Measurements from ENCODE around the gene DHH. TPM values are rescaled to one million over a fixed set of nuclear protein-coding genes. Genes with fewer than 3 reads are reported as not detected.
A peak's percentile ranks its signal among the peaks of the same experiment; 100 is the strongest.

The DHH gene
- total RNA-seq, 1 experiment from 2014 or later = 0.04 TPM

DNA sequence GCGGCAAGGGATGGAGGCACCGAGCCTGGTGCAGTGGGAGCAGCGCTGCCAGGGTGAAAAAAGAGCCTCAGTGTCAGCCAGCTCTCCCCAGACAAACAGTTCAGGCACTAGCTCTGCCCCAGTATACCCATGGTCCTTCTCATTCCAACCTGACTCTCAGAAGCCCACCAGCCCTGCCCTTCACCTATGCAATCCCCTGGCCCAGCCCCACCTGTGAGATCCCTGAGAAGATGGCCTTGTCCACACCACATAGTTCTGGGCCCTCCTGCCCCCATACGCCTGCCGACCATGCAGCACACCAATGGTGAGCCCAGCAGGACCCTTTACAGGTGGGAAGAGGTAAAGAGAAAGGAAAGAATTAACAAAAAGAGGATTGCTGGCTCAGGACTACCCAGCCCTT is 40.5 kb downstream of the DHH start:
- Histone ChIP-seq H3K27ac (no peak overlapping the region), H3K4me1 (peaks cover 23% of the 10 kb centered on the region), H3K36me3 (peaks cover 66% of the 10 kb centered on the region), H3K9me3 (replicated peaks) (no peaks in the 10 kb centered on the region), H3K27me3 (no peaks in the 10 kb centered on the region), H3K4me3 (no peak overlapping the region)
- DNase-seq = no peak

DNA sequence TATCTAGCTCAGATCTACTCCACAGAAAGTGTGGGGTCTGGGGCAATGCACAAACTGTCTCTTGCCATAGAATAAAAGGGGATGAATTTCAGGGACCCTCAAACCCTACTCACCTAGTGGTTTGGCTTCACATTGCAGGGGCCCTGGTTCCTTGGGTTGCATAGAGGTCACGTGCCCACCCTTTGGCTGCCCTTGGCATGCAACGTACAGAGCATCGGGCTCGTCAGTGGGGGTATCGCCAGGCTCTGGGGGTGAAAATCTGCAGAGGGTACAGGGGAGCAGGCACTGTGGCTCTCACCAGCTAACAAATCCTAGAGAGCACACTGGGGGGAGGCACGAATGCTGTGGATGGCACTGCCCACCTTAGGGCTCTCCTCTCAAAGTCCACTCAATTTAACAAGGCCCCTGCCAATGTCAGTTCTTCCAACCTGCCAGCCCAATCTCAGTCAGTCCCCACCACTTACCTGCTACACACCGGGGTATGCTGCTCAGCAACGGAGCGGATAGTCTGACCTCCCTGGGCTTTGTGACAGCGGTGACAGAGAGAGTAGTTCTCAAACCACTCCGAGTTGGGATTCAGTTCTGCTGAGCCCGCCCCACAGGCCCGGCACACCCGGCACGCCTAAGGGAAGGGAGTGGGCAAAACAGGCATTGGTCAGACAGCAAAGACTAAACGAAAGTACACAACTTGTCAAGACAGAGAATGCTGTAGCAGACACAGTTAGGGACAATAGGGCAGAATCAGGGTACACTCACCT is 42.0 kb downstream of the DHH start:
- H3K27me3 ChIP-seq = no peaks in the 10 kb centered on the region
- no peak overlapping the region for H3K27ac ChIP-seq
- H3K36me3 ChIP-seq = peaks cover 80% of the 10 kb centered on the region
- DNase-seq = no peak
- H3K9me3 ChIP-seq (replicated peaks) = no peaks in the 10 kb centered on the region
- H3K4me3 ChIP-seq = no peak overlapping the region
- H3K4me1 ChIP-seq = peaks cover 15% of the 10 kb centered on the region

DNA sequence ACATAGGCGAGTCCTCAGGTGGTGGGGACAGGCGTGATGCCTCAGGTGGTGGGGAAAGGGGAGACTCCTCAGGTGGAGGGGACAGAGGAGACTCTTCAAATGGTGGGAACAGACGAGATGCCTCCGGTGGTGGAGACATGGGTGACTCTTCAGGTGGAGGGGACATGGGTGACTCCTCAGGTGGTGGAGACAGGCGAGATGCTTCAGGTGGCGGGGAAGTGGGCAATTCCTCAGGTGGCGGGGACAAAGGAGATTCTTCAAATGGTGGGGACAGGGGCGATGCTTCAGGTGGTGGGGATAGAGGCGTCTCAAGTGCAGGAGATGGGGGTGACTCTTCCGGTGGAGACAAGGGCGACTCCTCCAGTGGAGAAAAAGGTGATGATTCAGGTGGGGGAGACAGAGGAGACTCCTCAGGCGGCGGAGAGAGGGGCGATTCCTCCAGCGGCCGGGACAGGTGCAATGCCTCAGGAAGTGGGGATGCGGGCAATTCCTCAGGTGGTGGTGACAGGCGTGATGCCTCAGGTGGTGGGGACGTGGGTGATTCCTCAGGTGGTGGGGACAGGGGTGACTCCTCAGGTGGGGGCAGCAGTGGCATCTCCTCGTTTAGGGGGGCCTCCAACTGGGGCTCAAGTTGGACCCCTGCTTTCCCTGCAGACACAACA is 42.7 kb downstream of the DHH start:
- no peak for DNase-seq
- Histone ChIP-seq H3K4me1 (peaks cover 8% of the 10 kb centered on the region; the same call in 1 of the 2 replicates), H3K36me3 (peaks cover 85% of the 10 kb centered on the region), H3K27ac (no peak overlapping the region), H3K4me3 (no peak overlapping the region), H3K9me3 (replicated peaks) (no peaks in the 10 kb centered on the region), H3K27me3 (no peaks in the 10 kb centered on the region)

DNA sequence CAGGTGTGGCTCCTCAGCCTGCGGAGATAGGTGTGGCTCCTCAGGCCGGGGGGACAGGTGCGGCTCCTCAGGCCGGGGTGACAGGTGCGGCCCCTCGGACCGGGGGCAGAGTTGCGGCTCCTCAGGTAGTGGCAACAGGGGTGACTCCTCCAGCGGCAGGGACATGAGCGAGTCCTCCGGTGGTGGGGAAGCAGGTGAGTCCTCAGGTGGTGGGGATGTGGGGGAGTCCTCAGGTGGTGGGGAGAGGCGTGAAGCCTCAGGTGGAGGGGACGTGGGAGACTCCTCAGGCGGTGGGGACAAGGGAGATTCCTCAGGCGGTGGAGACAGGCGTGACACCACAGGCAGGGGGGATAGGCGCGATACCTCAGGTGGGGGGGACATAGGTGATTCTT is 43.2 kb downstream of the DHH start:
- no peak for DNase-seq
- Histone ChIP-seq H3K27me3 (no peaks in the 10 kb centered on the region), H3K9me3 (replicated peaks) (no peaks in the 10 kb centered on the region), H3K4me3 (no peak overlapping the region), H3K27ac (no peak overlapping the region), H3K36me3 (peaks cover 91% of the 10 kb centered on the region), H3K4me1 (0 out of 2 replicates have a peak, but pooled peaks cover 2% of the 10 kb centered on the region)

DNA sequence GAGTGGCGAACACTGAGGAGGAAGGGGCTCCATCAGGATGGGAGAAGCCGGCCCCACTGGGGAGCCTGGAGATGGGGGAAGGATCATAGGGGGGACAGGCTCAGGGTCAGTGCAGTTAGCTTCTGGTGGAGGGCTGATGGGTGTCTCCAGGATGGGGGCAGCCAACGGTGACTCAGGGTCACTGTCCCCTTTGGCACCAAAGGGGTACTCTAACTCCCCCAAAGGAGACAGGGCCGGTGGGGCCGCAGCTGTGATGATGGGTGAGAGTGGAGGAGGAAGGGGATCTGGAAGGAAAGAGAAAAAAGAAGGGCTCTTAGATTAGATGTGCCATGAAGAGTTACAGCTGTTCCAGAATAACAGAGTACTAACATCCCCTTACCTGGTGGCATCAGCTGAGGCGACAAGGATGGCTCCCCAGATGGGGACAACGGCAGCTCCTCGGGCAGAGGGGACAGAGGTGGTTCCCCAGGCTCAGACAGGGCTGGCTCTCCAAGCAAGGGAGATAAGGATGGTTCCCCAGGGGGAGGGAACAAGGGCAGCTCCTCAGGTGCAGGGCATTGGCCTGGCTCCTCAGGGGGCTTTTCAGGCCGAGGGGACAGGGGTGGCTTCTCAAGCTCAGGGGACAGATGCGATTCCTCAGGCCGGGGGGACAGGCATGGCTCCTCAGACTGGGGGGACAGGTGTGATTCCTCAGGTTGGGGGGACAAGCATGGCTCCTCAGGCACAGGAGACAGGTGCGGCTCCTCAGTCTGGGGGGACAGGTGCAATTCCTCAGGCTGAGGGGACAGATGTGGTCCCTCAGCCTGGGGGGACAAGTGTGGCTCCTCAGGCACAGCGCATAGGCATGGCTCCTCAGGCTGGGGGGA is 43.9 kb downstream of the DHH start:
- Histone ChIP-seq H3K36me3 (peaks cover 96% of the 10 kb centered on the region), H3K4me1 (no peaks in the 10 kb centered on the region), H3K4me3 (no peak overlapping the region), H3K27me3 (no peaks in the 10 kb centered on the region), H3K27ac (no peak overlapping the region), H3K9me3 (replicated peaks) (no peaks in the 10 kb centered on the region)
- no peak for DNase-seq

DNA sequence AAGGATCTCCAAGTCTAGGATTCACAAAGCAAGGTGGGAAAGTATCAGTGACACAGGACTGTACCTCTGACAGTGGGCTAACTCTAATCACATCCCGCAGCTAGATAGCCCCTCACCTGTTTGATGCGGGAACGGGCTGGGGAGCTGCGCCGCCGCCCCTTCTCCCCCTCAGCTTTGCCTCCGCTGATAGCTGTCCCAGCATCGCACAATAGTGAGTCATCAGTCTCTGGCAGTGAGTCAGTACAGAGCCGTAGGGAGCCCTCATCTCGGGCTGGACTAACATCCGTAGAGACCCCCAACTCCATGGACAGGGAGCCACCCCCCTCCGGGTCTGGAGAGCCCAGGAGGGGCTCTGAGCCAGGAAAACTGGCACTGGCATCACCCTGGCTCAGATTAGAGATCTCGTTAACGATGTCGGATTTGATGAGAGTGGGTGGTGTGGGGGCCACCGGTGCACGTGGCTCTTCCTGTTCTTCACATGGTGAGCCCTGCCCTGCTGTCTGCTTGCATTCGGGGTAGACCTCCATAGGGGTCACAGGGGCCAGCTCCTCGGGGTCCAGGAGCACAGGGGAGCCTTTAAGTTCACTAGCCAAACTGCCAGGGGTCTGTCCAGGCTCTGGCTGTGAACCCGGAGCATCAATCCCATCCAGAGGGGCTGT is 44.9 kb downstream of the DHH start:
- no peaks in the 10 kb centered on the region for H3K27me3 ChIP-seq
- no peaks in the 10 kb centered on the region for H3K9me3 ChIP-seq (replicated peaks)
- H3K4me3 ChIP-seq = no peak overlapping the region
- no peak for DNase-seq
- peaks cover 93% of the 10 kb centered on the region for H3K36me3 ChIP-seq
- H3K27ac ChIP-seq = no peak overlapping the region
- H3K4me1 ChIP-seq = no peaks in the 10 kb centered on the region

DNA sequence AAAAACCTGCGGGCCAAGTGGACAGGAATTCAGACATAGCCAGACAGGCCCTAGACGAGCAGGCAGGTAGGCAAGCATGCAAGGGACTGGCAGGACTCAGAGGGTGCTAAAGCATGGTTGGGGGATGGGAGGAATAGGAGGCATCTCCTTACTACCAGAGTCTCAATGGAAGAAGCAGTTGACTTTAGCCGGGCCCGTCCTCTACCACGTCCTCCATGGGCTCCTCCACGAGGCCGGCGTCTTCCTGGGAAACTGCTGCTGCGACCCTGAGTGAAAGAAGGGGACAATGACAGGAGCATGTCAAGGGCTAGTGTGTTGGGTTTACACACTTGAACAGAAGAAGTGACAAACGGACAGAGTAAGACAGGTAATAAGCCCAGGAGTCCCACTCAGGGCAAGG is 45.6 kb downstream of the DHH start:
- no peak for DNase-seq
- Histone ChIP-seq H3K27ac (no peak overlapping the region), H3K4me1 (no peaks in the 10 kb centered on the region), H3K4me3 (no peak overlapping the region), H3K27me3 (no peaks in the 10 kb centered on the region), H3K9me3 (replicated peaks) (no peaks in the 10 kb centered on the region), H3K36me3 (peaks cover 93% of the 10 kb centered on the region)

DNA sequence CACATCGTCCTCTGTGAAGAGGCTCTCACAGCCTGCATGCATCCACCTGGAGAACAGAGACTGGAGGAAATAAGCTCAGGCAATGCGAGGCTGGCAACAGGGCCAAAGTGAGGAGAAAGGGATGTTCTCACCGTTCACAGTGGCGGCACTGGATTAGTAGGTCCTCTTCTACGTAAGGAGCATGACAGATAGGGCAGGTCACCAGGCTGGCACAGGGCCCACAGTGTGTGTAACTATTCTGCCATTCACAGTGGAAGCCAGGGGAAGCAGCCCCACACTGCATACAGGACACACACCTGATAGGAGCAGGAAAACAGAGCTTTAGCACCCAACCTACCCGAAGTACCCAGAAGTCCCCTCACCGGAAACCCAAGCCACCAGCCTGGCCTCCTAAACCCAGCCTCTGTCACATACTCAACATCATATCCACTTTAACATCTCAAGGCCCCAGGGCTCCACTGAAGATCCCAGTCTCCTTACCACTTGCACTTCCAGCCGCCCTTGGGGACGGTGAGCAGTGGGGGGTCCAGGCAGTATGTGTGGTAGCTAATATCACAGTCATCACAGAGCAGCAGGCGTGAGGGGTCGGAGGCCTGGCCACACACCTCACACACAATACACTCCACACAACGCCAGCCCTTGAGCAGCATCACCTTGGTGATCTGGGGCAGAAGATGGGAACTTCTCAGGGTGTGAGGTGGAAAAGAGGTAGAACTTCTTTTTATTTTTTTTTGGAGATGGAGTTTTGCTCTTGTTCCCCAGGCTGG is 48.3 kb downstream of the DHH start:
- Histone ChIP-seq H3K4me1 (no peaks in the 10 kb centered on the region), H3K36me3 (peaks cover 95% of the 10 kb centered on the region), H3K27ac (no peak overlapping the region), H3K9me3 (replicated peaks) (no peaks in the 10 kb centered on the region), H3K4me3 (no peak overlapping the region), H3K27me3 (no peaks in the 10 kb centered on the region)
- DNase-seq = no peak

DNA sequence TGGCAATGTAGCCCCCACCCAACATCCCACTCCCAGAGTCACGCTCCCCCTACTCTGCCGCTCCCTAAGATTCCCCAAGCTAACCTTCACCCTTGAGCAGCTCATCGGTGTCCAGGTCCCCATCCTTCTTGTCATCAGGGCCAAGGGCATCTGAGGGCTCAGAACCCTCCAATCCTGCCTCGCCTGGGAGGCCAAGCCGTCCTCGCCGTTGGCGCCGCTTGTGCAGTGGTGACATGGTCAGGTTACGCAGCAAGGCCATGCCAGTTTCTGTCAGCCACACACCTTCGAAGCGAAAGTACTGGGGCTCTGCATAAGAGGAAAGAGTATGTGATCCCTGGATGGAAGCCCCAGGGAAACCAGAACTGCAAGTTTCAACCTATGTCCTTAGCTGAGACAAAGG is 49.9 kb downstream of the DHH start:
- Histone ChIP-seq H3K36me3 (peaks cover 94% of the 10 kb centered on the region), H3K27me3 (no peaks in the 10 kb centered on the region)
- DNase-seq = no peak

DNA sequence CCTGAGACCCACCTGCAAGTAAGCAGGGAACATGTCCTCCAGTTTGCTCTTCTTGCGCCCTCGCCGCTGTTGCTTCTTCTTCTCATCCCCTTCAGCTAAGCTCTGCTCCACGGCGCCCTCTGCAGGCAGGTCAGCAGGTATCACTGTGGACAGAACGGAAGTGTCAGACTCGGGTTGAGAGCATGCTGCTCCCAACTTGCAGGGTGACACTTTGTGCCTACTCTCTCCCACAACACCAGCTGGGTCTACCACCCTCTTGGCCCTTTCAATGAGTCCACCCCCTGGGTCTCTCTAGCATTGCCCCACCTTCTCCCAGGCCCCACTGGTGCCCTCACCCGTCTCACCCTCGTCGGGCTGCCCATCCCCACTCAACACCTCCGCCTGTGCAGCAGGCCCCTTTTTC is 50.7 kb downstream of the DHH start:
- H3K27me3 ChIP-seq = no peaks in the 10 kb centered on the region
- H3K9me3 ChIP-seq (replicated peaks) = no peaks in the 10 kb centered on the region
- H3K4me3 ChIP-seq = no peak overlapping the region
- H3K4me1 ChIP-seq = no peaks in the 10 kb centered on the region
- DNase-seq = peak; percentile 74 to 77
- H3K27ac ChIP-seq = no peak overlapping the region
- peaks cover 94% of the 10 kb centered on the region for H3K36me3 ChIP-seq

More for the DNA sequence above, 49.9 kb downstream of the DHH start:
- Histone ChIP-seq H3K4me1 (no peaks in the 10 kb centered on the region), H3K4me3 (no peak overlapping the region), H3K9me3 (replicated peaks) (no peaks in the 10 kb centered on the region), H3K27ac (no peak overlapping the region)

DNA sequence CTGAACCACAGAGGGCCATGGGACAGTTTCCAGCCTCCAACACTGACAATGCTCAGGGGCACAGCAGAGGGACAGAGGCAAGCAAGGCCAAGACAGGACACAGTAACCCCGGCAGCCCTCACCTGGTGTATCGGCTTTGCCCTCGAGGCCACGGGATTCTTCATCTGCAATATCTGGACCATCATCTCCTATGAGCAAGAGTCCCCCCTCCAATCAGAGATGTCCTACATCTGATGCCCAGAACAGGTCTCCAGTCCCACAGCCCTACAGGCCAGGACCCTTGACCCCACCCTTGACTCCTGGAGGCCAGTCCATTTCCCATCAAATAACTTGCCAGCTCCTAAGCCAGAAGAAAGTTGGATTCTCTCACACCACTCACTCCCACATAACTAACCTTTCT is 51.4 kb downstream of the DHH start:
- H3K9me3 ChIP-seq (replicated peaks) = no peaks in the 10 kb centered on the region
- no peak overlapping the region for H3K4me3 ChIP-seq
- H3K36me3 ChIP-seq = peaks cover 94% of the 10 kb centered on the region
- no peak overlapping the region for H3K27ac ChIP-seq
- no peak for DNase-seq
- H3K4me1 ChIP-seq = no peaks in the 10 kb centered on the region
- no peaks in the 10 kb centered on the region for H3K27me3 ChIP-seq

DNA sequence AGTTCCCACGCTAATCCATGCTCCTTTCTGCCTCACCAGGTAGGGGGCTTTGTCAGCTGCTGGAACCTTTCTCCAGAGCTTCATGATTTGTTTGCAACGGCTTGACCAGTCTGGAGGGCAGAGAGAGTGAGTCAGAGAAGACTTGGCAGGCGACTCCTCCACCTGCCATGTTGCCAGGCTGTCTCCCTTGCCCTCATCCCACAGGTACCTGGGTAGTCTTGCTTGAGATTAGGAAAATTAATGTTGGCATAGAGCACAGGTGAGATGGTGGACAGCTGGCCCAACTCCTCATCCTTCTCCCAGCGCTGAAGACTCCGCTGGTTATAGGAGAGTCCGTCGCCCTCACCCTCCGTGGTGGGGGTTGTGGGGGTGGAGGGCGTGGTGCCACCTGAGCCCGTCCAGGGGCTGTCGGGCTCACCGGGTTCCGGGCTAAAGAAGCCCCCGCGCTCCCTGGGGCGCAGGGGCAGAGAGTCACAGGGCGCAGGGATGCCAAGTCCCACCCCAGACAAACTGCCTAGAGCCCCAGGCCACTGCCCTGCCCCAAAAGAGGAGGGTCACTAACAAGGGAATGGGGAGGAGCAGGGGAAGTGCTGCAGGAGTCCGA is 52.6 kb downstream of the DHH start:
- H3K4me1 ChIP-seq = no peaks in the 10 kb centered on the region

DNA sequence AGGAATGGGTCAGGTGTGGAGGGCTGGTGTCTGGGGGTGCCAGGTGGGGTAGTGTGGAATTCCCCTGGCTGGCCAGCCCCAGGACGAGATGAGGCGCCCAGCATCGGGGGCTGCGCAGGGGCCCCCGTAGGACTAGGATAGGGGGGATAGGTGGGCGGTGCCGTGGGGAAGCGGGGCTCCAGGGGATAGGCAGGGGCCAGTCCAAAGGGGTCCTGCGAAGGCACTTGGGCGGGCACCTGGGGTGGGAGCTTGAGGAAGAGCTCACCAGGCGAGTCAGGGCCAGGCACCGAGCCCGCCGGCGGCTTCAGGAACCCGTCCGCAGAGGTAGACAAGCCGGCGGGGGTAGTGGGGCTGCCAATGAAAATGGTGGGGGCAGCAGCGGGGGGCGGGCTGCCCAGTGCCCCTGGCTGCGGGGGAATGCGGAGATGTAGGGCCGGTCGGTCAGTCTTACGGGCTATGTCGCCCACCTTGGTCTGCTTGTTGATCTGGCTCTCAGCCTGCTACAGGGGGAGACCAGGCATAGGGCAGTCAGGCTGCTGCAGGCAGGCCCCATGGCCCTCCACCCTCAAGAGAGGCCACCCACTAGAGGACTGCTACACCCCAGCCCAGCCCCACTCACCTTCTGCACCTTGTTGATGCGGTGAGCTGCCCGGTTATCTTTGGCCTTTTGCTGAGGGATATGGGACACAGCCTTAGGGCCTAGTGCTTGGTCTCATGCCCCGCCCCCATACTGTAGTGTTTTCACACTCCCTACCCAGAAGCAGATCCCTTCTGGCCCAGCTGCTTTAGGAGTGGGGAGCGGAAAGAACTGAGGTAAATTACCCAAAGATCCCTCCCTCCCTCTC is 53.3 kb downstream of the DHH start:
- no peak for DNase-seq

More for the DNA sequence above, 52.6 kb downstream of the DHH start:
- H3K4me3 ChIP-seq = no peak overlapping the region
- H3K27ac ChIP-seq = no peak overlapping the region
- no peaks in the 10 kb centered on the region for H3K9me3 ChIP-seq (replicated peaks)
- H3K36me3 ChIP-seq = peaks cover 96% of the 10 kb centered on the region
- no peak for DNase-seq
- H3K27me3 ChIP-seq = no peaks in the 10 kb centered on the region

More for the DNA sequence above, 53.3 kb downstream of the DHH start:
- no peaks in the 10 kb centered on the region for H3K4me1 ChIP-seq
- H3K27me3 ChIP-seq = no peaks in the 10 kb centered on the region
- peaks cover 94% of the 10 kb centered on the region for H3K36me3 ChIP-seq
- H3K4me3 ChIP-seq = no peak overlapping the region
- no peak overlapping the region for H3K27ac ChIP-seq
- H3K9me3 ChIP-seq (replicated peaks) = no peaks in the 10 kb centered on the region
